Esophagus muscularis mucosa (tissue), 3 donors: ENCODE results near the gene SMARCC1.

Source experiments
- EP300 ChIP-seq: sonication (generic); formaldehyde crosslinking; IDR thresholded peaks from one replicate; pipeline ENCODE4 v1.6.1; 2017; ENCODE audit warnings: antibody characterized with exemption
- TF ChIP-seq, protein P1 (sequence below), 3 experiments: fragments of 200-600 bp in 2 of 3; fragments of 450-650 bp in 1 of 3; sonication (generic) in 2 of 3; IDR thresholded peaks; one replicate each; pipeline ENCODE4 v1.5.1; 2017 to 2019; ENCODE audit warnings: antibody characterized with exemption in 3 of 3, mild to moderate bottlenecking in 2 of 3, moderate library complexity in 1 of 3

DNA sequence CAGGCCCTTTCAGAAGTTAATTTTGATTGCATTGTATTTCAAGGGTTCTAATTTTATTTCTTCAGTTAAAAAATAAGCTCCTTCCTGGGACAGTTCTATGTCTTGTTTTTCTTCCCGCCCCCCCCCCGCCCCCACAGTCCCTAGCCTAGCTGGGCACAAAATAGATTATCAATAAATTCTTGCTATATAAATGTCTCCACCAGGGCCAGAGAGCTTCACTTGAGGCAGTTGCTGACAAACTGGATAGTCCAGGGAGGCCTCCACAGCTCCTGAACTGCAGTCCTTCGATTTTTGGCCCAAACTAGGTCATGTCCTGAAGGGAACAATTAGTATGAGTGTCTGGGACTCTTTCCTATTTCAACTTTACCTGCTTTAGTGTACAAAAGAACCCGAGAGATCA, 193.1 kb downstream of the SMARCC1 start:
- no peak for TF ChIP-seq EP300
- TF ChIP-seq, protein P1, sequence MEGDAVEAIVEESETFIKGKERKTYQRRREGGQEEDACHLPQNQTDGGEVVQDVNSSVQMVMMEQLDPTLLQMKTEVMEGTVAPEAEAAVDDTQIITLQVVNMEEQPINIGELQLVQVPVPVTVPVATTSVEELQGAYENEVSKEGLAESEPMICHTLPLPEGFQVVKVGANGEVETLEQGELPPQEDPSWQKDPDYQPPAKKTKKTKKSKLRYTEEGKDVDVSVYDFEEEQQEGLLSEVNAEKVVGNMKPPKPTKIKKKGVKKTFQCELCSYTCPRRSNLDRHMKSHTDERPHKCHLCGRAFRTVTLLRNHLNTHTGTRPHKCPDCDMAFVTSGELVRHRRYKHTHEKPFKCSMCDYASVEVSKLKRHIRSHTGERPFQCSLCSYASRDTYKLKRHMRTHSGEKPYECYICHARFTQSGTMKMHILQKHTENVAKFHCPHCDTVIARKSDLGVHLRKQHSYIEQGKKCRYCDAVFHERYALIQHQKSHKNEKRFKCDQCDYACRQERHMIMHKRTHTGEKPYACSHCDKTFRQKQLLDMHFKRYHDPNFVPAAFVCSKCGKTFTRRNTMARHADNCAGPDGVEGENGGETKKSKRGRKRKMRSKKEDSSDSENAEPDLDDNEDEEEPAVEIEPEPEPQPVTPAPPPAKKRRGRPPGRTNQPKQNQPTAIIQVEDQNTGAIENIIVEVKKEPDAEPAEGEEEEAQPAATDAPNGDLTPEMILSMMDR (IDR thresholded peaks at IDR 0.05), result no peak
